Neutrophil (primary cell): ENCODE data around the gene BRMS1L.
A peak's percentile ranks its signal among the peaks of the same experiment; 100 is the strongest.

ENCODE experiments used
- H3K27ac ChIP-seq: fragments of 200-600 bp; sonication (generic); 2 replicates; pipeline ENCODE4 v1.5.1; 2016; ENCODE audit warnings: mild to moderate bottlenecking, moderate library complexity
- H3K27me3 ChIP-seq: fragments of 200-600 bp; sonication (generic); 2 replicates; pipeline ENCODE4 v1.6.0; 2016; ENCODE audit warnings: mild to moderate bottlenecking
- H3K36me3 ChIP-seq: fragments of 200-600 bp; sonication (generic); 2 replicates; pipeline ENCODE4 v1.5.1; 2017
- H3K4me1 ChIP-seq, 2 experiments: fragments of 200-600 bp in 1 of 2; sonication (generic) in 1 of 2; 1 replicate in 1 of 2; 2 replicates in 1 of 2; pipeline versions ENCODE4 v1.5.1 to v1.6.1; 2013 to 2016; ENCODE audit warnings: low read depth in 1 of 2, low read length in 1 of 2, mild to moderate bottlenecking in 1 of 2, moderate library complexity in 1 of 2; ENCODE audit not compliant: control insufficient read depth in 1 of 2, insufficient read depth in 1 of 2
- H3K4me3 ChIP-seq, 2 experiments: fragments of 200-600 bp in 1 of 2; sonication (generic) in 1 of 2; 1 replicate in 1 of 2; 2 replicates in 1 of 2; pipeline ENCODE4 v1.5.1; 2013 to 2016; ENCODE audit warnings: low read depth in 1 of 2, low read length in 1 of 2, mild to moderate bottlenecking in 1 of 2, moderate library complexity in 1 of 2
- H3K9me3 ChIP-seq: fragments of 200-600 bp; sonication (generic); 2 replicates; pipeline ENCODE4 v1.5.1; 2016
- CTCF ChIP-seq: fragments of 200-600 bp; sonication (generic); IDR thresholded peaks from 2 replicates; pipeline ENCODE4 v1.5.1; 2016; ENCODE audit warnings: antibody characterized with exemption

Gene BRMS1L

GRCh38 chr14:35789651-35790050 is 36.5 kb upstream of the BRMS1L start:
- H3K36me3 ChIP-seq = no peaks in the 10 kb centered on the region
- H3K4me1 ChIP-seq = no peaks in the 10 kb centered on the region
- H3K27ac ChIP-seq = no peak overlapping the region
- no peak overlapping the region for H3K4me3 ChIP-seq
- no peaks in the 10 kb centered on the region for H3K9me3 ChIP-seq
- TF ChIP-seq CTCF = no peak
- no peaks in the 10 kb centered on the region for H3K27me3 ChIP-seq

GRCh38 chr14:35797796-35798195 is 28.3 kb upstream of the BRMS1L start:
- Histone ChIP-seq H3K4me1 (no peaks in the 10 kb centered on the region), H3K4me3 (no peak overlapping the region), H3K27ac (no peak overlapping the region), H3K9me3 (no peaks in the 10 kb centered on the region), H3K27me3 (no peaks in the 10 kb centered on the region), H3K36me3 (no peaks in the 10 kb centered on the region)
- no peak for TF ChIP-seq CTCF

- H3K4me1 ChIP-seq = peaks cover 6 to 9% of the 10 kb centered on the region in 2 experiments
- no peak overlapping the region for H3K27ac ChIP-seq
- peaks cover 14% of the 10 kb centered on the region for H3K27me3 ChIP-seq
- no peak overlapping the region for H3K4me3 ChIP-seq
- H3K9me3 ChIP-seq = no peaks in the 10 kb centered on the region
- no peak for TF ChIP-seq CTCF
- no peaks in the 10 kb centered on the region for H3K36me3 ChIP-seq
Measured at GRCh38 chr14:35806006-35806907, 19.9 kb upstream of the BRMS1L start.

GRCh38 chr14:35807131-35807961 is 18.8 kb upstream of the BRMS1L start:
- no peak overlapping the region for H3K4me3 ChIP-seq
- peaks cover 14% of the 10 kb centered on the region for H3K27me3 ChIP-seq
- no peak for TF ChIP-seq CTCF
- no peak overlapping the region for H3K27ac ChIP-seq
- H3K9me3 ChIP-seq = no peaks in the 10 kb centered on the region
- peaks cover 6 to 9% of the 10 kb centered on the region in 2 experiments for H3K4me1 ChIP-seq
- no peaks in the 10 kb centered on the region for H3K36me3 ChIP-seq

GRCh38 chr14:35808076-35808637 is 18.0 kb upstream of the BRMS1L start:
- H3K4me3 ChIP-seq = peak overlapping the region; percentile 62 to 65
- no peaks in the 10 kb centered on the region for H3K36me3 ChIP-seq
- H3K27ac ChIP-seq = peak overlapping the region; percentile 73
- peaks cover 14% of the 10 kb centered on the region for H3K27me3 ChIP-seq
- H3K9me3 ChIP-seq = no peaks in the 10 kb centered on the region
- peaks cover 6 to 9% of the 10 kb centered on the region in 2 experiments for H3K4me1 ChIP-seq
- TF ChIP-seq CTCF = no peak
